HG03095 (cell line): ENCODE data around the gene PLCD3.

Source experiments
- ATAC-seq: cut with Tn5 transposase; IDR thresholded peaks from one replicate; pipeline ENCODE4 v1.9.1; 2021; ENCODE audit warnings: moderate library complexity; ENCODE audit not compliant: unreplicated experiment

PLCD3 gene

DNA sequence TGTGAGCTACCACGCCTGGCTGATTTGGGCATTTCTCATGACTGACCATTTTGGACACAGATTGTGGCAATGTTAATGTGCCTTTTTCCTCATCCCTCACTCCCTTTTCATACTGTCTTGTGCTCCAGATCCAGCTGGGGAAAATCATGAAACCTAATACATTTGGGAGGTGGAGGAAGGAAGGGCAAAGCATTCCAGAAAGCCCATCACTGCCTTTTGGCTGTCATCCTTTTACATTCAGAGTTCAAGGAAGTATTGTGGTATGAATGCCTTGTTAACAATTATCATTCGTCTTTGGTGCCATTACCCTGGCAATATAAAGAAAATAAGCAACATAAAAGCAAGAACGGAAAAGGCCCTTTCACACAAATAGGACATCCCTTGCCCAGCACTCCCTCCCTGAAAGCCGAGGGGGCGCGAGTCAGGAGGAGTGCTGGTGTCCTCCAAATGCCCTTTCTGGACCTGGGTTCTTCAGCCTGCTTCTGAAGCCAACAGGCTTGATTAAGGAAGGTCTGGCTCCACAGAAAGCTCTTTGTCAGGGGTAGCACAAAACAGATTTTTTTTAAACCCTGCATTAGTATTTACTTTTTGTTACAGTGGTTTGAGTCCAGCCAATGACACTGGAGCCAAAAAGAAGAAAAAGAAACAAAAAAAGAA, 51.1 kb downstream of the PLCD3 start:
- no peak for ATAC-seq

DNA sequence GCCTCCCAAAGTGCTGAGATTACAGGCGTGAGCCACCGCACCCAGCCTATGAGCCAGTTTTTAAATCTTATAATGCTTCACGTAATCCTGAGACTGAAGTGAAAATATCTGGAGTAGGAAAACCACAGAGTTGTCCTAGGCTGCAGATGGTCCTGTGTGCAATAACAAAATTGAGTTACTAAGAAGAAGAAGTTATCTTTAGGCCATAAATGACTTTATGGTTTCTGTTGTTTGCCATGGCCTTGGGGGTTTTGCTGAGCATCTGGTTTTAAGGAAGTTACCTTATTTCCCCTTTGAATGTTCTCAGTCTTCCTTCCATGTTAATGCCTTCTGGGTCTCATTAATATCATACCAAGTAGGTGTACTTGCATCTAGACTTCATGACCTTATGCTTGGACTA, 54.7 kb downstream of the PLCD3 start:
- no peak for ATAC-seq

DNA sequence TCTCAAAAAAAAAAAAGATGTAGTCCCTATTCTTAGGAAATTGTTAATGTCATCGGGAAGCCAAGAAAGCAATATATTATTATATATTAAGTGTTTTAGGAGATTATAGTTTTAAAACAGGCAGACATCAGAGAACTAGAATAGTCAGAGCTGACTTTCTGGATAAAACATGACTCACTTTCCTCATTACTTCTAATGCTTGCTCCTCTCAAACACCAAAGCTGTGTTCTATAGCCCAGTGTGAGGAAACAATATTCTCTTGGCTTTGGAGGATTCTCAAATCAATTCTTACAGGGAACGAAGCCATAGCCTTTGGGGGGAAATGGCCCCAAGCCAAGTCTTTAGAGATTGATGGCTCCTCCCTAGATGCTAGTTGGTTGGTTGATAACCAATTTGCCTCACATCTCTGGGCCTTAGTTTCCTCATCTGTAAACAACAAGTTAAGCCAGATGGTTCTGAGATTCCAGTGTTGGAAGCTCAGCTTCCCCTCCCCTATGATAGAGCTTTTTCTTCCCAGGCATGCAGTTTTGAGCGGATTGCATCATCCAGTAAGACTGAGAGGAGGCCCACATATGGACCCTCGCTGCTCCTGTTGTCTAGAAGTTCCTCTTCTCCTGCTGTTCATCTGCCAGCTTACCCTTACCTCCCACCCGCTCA, 58.8 kb downstream of the PLCD3 start:
- no peak for ATAC-seq

DNA sequence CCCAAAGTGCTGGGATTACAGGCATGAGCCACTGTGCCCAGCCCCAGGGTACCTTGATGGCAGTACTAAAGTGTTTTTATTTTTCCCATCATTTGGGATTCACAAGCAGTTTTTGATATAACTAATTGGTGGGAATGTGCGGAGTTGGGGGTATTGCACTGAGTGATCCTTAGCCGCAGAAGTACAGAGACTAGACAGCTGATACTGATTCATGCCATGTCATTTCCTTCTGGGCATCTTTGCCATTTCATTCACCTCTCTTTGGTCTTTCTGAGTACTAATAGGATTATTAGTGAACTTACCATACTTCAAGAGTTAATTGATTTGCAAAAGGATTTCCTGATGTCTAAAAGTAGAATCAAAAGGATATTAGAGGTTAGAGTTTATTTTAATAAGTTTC, 61.5 kb downstream of the PLCD3 start:
- ATAC-seq, result no peak

DNA sequence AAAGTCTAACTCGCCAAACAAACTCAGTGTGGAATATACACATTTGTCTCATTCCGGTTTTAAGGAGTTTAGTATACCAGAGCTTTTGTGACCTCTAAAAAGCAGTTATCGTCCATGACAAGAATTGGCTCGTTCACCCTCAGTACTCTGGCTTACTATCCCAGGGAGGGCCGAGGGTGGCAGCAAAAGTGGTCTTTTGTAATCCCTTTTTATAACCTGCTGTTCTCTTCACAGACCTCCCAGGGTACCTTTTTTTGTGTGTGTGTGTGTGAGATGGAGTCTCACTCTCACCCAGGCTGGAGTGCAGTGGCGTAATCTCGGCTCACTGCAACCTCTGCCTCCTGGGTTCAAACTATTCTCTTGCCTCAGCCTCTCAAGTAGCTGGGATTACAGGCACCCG, 62.3 kb downstream of the PLCD3 start:
- ATAC-seq, result no peak

DNA sequence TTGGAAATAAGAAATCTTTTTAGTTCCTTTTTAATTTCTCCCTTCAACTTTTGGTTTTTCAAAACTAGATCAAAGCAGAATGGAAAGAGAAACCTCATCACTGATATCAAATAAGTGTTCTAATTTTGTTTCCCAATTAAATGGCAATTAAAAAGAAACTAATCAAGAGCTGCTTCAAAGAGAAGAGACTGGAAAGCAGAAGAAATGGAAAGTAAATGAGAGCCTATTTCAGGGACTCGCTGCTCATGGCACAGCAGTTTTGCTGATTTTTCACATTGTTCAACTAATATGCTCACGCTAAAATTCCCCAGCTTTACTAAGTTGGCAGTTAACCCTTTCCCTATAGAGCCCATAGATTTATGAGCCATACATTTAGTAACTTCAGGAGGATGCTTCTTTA, 64.7 kb downstream of the PLCD3 start:
- no peak for ATAC-seq

DNA sequence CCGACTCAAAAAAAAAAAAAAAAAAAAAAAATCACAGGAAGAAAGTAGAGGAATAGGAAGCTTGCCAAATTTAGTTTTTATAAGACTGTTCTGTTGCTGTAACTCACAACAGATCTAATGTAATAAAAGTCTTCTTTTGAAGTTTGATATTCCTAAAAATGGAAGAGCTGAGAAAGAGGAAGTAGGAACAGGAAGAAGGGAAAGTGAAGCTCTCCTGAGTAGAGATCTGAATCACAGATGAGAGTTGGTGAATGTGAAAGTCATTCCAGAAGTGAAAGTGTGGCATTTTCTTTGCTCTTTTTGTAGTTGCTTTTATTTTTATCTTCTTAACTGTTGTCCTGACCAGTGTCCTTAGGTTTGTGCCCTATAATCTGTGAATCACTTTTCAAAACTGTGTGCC, 69.1 kb downstream of the PLCD3 start:
- no peak for ATAC-seq

DNA sequence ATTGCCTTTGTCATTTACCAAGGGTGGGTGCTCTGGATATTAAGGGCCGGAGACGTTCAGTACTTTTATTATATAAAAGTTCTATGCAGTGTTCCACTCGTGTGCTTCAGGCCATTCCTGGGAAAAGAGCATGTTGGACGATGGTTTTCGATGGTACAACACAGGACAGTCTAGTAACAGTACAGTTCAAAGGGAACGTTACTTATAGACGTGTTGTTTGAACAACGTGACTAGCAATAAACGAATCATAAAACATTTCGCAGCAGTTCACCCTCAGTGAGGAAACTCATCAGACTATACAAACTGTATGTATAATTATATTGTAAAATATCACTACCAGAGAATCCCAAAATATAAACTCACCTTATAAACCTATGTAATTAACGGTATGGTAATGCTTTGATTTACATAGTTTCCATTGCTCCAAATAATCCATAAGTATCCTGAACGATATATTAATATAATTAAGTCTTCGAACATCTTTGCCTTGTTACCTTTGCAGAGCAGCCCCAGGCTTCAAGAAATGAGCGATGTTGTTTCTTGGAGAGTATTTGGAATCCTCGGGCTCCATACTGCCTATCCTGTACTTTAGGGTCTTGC, 70.6 kb downstream of the PLCD3 start:
- no peak for ATAC-seq

DNA sequence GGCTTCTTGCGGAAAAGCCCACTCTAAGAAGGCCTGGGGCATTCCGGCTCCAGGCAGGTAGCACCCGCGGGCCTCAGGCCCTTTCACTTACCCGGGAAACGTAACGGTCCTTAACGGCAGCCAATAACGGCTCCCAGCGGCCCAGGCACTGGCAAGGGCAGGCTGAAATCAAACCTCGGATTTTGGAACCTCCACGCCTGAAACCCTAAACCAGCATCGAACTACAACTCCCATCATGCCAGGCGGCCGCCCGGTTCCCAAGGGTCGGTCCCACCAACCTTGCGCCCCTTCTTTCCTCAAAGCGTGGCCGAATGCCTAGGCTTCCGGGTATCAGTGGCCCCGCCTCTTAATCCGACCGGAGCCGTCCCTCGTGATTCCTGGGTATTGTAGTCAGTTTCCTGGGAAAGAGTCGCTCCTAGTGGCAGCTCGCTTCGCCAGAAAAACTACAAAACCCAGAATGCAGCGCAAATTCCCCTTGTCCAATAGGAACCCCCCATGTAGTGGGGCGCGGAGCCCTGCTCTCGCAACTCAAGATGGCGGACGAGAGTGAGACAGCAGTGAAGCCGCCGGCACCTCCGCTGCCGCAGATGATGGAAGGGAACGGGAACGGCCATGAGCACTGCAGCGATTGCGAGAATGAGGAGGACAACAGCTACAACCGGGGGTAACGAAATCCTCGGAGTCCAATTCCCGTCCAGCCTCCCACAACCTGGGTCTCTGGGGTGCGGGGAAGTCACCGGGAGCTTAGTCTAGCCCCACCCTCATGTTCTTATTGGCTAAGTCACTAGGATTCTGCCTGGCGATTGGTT, 71.3 kb downstream of the PLCD3 start, which contains the start of gene NMT1:
Gene NMT1, plus strand, starts transcription at position 521 of the 809 bp plus-strand sequence. Its CDS starts 13 bp downstream, at position 534.
- peak; percentile 86 for ATAC-seq

DNA sequence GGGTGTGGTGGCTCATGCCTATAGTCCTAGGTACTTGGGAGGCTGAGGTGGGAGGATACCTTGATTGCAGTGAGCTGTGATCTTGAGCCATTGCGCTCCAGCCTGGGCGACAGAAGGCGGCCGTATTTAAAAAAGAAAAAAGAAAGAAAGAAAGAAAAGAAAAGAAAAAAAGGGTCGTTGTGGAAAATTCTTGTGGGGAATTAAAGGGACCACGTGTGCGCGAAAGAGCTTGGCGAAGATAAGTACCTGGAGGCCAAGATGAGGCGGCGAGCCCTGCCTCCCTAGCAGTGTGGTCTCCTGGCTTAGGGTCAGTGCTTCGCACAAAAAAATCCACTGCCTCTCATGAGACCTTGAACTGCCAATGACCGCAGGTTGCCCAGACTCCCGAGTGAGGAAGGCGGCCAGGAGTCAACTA, 71.9 kb downstream of the PLCD3 start:
- no peak for ATAC-seq
